Activated CD8-positive, alpha-beta T cell treated with anti-CD3 and anti-CD28 coated beads, Interleukin-2, amount 10 ng/mL, durations not matched to agents 7 days and 5 days (primary cell): ENCODE measurements around the gene FGD4. TPM values are rescaled to one million over a fixed set of nuclear protein-coding genes. Genes with fewer than 3 reads are reported as not detected.
"Not testable (repeated sequence)": the region's sequence is repeated elsewhere in the genome, so short reads cannot be mapped to it uniquely, and the experiment has no call there.

Experiments
- ATAC-seq: fragments of 150-1000 bp; cut with Tn5 transposase; one replicate; pipeline ENCODE4 v1.10.0; 2021; ENCODE audit warnings: moderate library complexity
- CTCF ChIA-PET: fragments of 350-600 bp; sonication (Branson Sonifier 250); formaldehyde crosslinking; loops from one replicate; lab custom pipeline; 2021; ENCODE audit warnings: antibody characterized with exemption; lab: Charles Lee
- POLR2A ChIA-PET: fragments of 350-600 bp; sonication (Branson Sonifier 250); formaldehyde crosslinking; loops from one replicate; lab custom pipeline; 2021; ENCODE audit warnings: antibody characterized with exemption; lab: Charles Lee
- DNase-seq: peaks from one replicate; pipeline ENCODE4 v3.0.0-alpha.2; 2020
- H3K27ac Mint-ChIP-seq: one replicate; pipeline ENCODE4 v1.8.0; 2021; ENCODE audit warnings: mild to moderate bottlenecking, mixed read lengths
- H3K27me3 Mint-ChIP-seq: one replicate; pipeline ENCODE4 v1.8.0; 2021; ENCODE audit warnings: low read depth, mixed read lengths
- H3K36me3 Mint-ChIP-seq: one replicate; pipeline ENCODE4 v1.8.0; 2021; ENCODE audit warnings: low read depth, mixed read lengths
- H3K4me1 Mint-ChIP-seq: one replicate; pipeline ENCODE4 v1.8.0; 2021; ENCODE audit warnings: low read depth, mixed read lengths
- H3K4me3 Mint-ChIP-seq: one replicate; pipeline ENCODE4 v1.8.0; 2021; ENCODE audit warnings: mild to moderate bottlenecking, mixed read lengths
- H3K9me3 Mint-ChIP-seq: one replicate; pipeline ENCODE4 v1.8.0; 2022; ENCODE audit warnings: mixed read lengths; ENCODE audit not compliant: insufficient read depth
- total RNA-seq, 2 experiments: library from RNA; stranded (reverse); gene quantifications; one replicate each; pipeline ENCODE4 v1.2.3, GENCODE V29; 2021

Gene FGD4
- total RNA-seq, 2 experiments from 2014 or later: 0.66 to 0.68 TPM

DNA sequence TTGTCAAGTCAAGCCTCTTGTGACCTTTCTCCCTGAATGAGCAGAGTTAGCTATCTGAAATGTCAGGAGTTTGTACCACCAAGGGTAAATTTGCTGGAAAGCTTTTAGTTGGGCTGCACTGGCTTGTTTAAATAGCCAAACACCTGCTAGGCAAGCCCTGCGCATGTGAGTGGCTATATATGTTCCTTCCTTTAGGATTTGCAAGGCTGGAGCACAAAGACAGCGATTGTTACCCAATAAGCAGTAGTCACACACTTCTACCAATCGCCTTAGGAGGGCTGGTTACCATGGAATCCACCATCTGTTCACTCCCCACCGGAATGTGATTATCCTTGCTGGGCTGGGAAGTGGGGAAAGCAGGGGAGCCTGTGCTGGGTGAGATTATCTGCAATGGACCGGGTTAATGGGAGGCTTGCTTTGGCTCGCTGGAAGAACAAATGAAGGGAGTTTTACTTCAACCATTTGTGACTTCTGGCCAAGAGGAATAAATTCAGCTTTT is 102.5 kb downstream of the FGD4 start:
- DNase-seq (no peak), ATAC-seq (no peak)
- Mint-ChIP-seq H3K36me3 (no peaks in the 10 kb centered on the region), H3K4me1 (peaks cover 7% of the 10 kb centered on the region), H3K9me3 (no peaks in the 10 kb centered on the region), H3K27me3 (peaks cover 4% of the 10 kb centered on the region), H3K4me3 (no peak overlapping the region), H3K27ac (no peak overlapping the region)
- CTCF ChIA-PET: no interaction called here
- POLR2A ChIA-PET: no interaction called here

DNA sequence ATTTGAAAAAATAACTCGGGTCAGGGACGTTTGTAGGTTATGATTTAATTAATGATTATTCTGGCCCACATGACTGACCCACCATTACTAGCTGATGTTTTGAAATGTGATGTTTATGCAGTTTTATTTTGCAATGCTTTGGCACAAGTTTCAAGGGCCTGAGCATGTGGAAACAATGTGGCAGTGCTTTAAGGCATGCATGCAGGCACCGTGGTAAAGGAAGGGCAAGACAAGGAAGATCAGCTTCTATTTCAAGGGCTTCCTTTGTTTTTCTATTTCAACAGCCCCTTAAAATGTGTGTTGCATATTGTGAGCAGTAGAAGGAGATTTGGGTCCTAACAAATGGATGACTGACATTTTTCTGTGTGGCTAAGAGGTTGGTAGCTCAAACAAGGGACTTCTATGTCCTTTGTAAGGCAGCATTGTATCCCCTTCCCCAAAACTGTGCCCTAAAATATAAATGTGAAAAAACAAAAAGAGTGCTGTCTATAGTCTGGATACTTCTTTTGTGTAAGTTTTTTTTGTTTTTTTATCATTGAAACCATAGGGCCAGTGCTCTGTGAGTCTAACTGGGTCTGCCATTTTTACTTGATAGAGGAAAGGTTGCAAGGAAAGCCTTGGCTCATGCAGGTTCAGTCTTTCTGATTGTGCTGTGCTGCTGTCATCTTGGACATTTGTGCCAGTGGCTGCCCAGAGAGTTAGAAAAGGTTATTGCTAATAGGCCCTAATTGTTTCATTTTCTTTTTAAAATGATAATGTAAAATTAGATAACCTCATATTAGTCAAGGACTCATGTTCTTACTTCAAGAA is 103.5 kb downstream of the FGD4 start:
- no peaks in the 10 kb centered on the region for H3K36me3 Mint-ChIP-seq

DNA sequence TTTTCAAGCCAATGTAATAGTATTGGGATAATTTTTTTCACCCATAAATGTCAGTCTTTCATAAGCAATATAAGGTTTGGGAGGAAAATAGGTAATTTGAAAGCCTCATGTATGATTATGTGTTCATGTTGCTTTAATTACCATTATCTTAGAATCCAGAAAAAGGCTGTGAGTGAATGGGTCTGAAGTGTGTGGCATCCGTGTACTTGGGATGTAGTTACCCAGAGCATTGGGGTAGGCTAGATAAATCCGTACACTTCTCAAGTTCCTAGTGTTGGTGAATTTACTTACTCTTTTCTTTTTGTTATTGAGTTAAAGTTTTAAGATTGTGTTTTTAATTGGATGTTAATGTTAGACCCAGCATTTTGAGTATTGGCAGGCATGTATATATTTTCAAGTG is 104.4 kb downstream of the FGD4 start:
- CTCF ChIA-PET: no interaction called here
- no peak for ATAC-seq
- Mint-ChIP-seq H3K9me3 (no peaks in the 10 kb centered on the region), H3K4me3 (no peak overlapping the region), H3K4me1 (no peaks in the 10 kb centered on the region), H3K27ac (no peak overlapping the region), H3K27me3 (peaks cover 8% of the 10 kb centered on the region), H3K36me3 (no peaks in the 10 kb centered on the region)
- POLR2A ChIA-PET: no interaction called here
- DNase-seq: no peak

More for the DNA sequence above, 103.5 kb downstream of the FGD4 start:
- ChIA-PET CTCF (interaction anchor here (0.8 kb wide), 2 partner anchors 19 to 169 kb away, joined by 3 read pairs; no protein-coding TSS in a partner anchor), POLR2A (no interaction called here)
- DNase-seq: no peak
- H3K9me3 Mint-ChIP-seq: no peaks in the 10 kb centered on the region
- H3K27me3 Mint-ChIP-seq: peaks cover 7% of the 10 kb centered on the region
- H3K4me3 Mint-ChIP-seq: no peak overlapping the region
- H3K27ac Mint-ChIP-seq: no peak overlapping the region
- no peak for ATAC-seq
- H3K4me1 Mint-ChIP-seq: peaks cover 3% of the 10 kb centered on the region

DNA sequence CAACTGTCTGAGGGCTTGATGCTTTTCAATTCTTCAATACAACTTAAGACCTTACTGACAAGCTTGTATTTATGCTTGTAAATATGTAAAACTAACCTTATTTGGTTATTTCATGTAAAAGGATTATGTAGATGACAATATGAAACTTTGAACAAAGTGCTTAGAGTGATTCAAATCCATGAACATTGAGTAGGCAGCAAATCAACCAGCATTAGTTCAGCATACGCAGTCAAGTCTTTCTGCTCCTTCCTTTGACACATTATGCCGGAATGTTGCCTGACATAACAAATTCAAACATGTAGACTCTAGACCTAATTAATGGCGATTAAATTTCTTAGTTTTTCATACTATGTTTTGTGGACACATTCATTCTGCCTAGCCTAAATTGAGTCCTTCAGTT is 105.2 kb downstream of the FGD4 start:
- H3K27me3 Mint-ChIP-seq: peaks cover 9% of the 10 kb centered on the region
- POLR2A ChIA-PET: no interaction called here
- ATAC-seq (no peak), DNase-seq (no peak)
- CTCF ChIA-PET: no interaction called here
- H3K4me1 Mint-ChIP-seq: no peaks in the 10 kb centered on the region
- no peaks in the 10 kb centered on the region for H3K9me3 Mint-ChIP-seq
- H3K36me3 Mint-ChIP-seq: no peaks in the 10 kb centered on the region
- no peak overlapping the region for H3K4me3 Mint-ChIP-seq
- no peak overlapping the region for H3K27ac Mint-ChIP-seq

DNA sequence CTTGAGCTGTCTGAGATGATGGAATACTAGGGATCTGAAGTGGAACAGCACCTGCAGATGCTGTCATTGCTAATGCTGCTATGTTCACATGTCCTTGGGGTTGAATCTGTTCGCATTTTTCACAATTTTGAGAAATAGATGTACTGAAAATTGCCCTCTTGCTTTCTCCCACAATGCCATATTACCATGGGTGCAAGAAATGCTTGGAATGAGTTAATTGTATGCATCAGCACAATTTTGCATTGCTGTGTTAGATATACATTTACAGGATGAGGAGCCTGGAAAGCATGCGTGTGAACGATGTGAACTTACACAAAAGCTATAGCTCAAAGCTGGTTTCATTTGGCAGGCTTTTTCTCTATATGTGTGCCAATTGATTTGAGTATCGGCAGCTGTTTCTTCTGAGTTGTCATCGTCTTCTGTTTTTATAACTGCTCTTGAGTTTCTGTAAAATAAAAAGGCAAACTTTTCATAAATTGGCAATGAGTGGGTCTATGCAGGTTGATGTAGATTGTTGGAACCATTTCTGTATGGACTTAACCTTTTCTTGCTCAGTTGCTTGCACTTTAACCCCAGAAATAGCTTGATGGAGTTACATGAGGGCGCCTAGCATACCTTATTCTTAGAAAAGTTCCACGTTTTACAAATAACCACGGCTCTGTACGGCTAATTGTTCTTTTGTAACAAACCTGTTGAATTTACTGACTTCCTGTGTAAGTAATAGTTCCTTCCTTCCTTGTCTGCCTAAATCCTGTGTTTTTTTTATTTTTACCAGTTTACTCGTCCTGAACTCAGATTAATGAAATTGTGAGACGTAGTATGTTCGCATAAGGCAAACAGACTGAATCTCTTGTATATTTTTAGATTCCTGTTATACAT is 105.9 kb downstream of the FGD4 start:
- Mint-ChIP-seq H3K27ac (no peak overlapping the region), H3K4me3 (no peak overlapping the region), H3K36me3 (no peaks in the 10 kb centered on the region), H3K27me3 (peaks cover 11% of the 10 kb centered on the region), H3K9me3 (no peaks in the 10 kb centered on the region), H3K4me1 (no peaks in the 10 kb centered on the region)
- ChIA-PET CTCF (no interaction called here), POLR2A (no interaction called here)
- no peak for ATAC-seq
- DNase-seq: no peak

DNA sequence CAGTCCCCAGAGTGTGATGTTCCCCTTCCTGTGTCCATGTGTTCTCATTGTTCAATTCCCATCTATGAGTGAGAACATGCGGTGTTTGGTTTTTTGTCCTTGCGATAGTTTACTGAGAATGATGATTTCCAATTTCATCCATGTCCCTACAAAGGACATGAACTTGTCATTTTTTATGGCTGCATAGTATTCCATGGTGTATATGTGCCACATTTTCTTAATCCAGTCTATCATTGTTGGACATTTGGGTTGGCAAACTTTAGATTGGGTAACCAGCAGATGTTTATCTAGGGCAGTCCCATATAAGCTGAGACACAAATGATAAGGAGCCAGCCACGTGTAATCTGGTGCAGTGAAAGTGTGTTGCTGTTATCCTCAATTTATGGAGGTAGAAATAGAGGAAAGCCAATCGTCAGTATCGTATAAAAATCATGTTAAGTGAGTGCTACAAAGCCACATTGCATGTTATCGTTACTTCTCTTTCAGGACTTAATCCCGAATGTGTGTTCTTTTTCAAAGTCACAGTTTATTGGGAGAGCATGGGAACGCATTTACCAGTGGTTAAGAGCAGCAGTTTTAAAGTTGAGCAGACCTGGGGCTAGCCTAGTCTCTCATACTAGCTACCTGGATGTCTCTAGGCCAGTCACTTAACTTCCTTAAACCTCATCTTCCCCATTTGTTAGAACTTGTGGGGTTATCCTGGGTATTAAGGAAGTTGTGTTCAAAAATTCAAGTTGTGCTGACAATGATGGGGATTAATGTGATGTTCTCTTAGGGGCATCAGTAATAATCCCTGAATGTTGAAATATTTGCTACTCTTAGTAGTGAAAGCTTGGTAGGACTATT is 108.0 kb downstream of the FGD4 start:
- POLR2A ChIA-PET, CTCF ChIA-PET, H3K9me3 Mint-ChIP-seq, DNase-seq, H3K36me3 Mint-ChIP-seq, H3K4me1 Mint-ChIP-seq, H3K27ac Mint-ChIP-seq, H3K4me3 Mint-ChIP-seq, ATAC-seq: not testable (repeated sequence)
- peaks cover 16% of the 10 kb centered on the region for H3K27me3 Mint-ChIP-seq

DNA sequence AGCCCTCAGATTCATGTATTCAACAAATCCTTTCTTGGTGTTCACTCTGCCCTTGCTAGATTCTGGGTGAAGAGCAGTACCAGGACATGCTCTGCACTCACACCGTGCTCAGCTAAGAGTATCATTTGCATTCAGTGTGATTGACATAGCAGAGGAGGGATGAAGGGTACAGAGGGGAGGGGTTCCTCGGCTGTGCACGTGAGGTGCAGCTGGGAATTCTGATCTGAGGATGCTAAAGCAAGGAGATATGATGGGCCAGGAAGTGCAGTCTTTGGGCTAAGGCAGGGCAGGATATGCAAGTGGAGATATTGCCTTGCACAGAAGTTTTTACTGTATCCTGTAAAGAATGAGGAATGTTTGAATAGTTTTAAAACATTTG is 108.6 kb downstream of the FGD4 start:
- peaks cover 16% of the 10 kb centered on the region for H3K27me3 Mint-ChIP-seq
- H3K4me1 Mint-ChIP-seq: no peaks in the 10 kb centered on the region
- DNase-seq: no peak
- POLR2A ChIA-PET: no interaction called here
- no peaks in the 10 kb centered on the region for H3K36me3 Mint-ChIP-seq
- no peak overlapping the region for H3K27ac Mint-ChIP-seq
- no peak for ATAC-seq
- no peaks in the 10 kb centered on the region for H3K9me3 Mint-ChIP-seq
- CTCF ChIA-PET: no interaction called here
- no peak overlapping the region for H3K4me3 Mint-ChIP-seq

DNA sequence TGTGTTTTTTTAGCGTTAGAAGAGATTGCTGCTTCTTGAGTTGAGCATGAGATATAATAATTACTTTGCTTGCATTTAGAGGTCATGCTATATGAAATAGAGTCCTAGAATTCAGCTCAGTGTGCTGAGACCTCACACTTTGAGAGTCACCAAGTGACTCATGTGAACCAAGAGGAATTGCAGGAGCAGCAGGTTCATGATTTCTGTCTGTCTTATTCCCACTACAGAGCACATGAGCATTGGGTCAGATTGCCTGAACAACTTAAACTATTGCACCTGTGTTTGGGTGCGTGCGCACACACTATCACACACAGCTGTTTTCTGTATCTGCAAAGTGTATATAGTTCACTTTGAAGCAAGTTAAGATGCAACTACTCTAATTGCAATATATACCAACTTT is 109.3 kb downstream of the FGD4 start:
- ChIA-PET CTCF (no interaction called here), POLR2A (no interaction called here)
- Mint-ChIP-seq H3K9me3 (no peaks in the 10 kb centered on the region), H3K4me1 (no peaks in the 10 kb centered on the region), H3K4me3 (no peak overlapping the region), H3K27ac (no peak overlapping the region), H3K36me3 (no peaks in the 10 kb centered on the region), H3K27me3 (peaks cover 20% of the 10 kb centered on the region)
- DNase-seq (no peak), ATAC-seq (no peak)

DNA sequence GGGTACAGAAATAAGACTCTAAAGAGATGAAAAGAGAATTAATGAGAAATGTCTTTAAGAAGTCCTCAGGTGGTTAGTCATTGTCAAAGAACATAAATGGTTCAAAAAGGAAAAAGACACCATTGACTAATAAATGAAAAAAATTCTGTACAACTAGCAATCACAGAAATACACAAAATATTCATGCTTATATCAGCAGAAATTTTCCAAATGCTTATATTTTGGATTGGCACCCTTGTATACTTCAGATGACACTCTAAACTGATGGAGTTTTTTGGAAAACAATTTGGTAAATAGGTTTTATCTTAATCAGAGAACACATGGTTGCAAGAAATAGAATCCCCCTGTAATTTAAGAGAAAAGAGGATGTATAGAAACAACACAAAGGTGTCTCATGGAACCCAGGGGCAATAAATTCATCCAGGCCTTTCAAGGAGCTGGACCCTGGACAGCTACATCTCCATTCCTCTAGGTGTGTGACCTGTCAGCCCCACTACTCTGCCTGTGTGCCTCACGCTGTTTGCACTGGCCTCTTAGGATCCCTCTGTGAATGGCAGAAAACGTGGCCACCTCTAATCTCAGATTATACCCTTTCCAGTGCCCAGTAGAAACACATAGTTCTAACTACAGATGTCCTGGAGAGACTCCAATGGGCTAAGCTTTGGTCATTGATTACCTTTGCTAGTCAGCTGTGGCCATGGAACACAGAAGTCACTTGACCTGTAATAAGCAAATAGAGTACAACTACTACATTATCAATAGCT is 110.2 kb downstream of the FGD4 start:
- no peaks in the 10 kb centered on the region for H3K36me3 Mint-ChIP-seq
- H3K27me3 Mint-ChIP-seq: peaks cover 23% of the 10 kb centered on the region
- ATAC-seq: no peak
- no peaks in the 10 kb centered on the region for H3K4me1 Mint-ChIP-seq
- no peak for DNase-seq
- ChIA-PET POLR2A (no interaction called here), CTCF (no interaction called here)
- no peak overlapping the region for H3K4me3 Mint-ChIP-seq
- no peaks in the 10 kb centered on the region for H3K9me3 Mint-ChIP-seq
- no peak overlapping the region for H3K27ac Mint-ChIP-seq

DNA sequence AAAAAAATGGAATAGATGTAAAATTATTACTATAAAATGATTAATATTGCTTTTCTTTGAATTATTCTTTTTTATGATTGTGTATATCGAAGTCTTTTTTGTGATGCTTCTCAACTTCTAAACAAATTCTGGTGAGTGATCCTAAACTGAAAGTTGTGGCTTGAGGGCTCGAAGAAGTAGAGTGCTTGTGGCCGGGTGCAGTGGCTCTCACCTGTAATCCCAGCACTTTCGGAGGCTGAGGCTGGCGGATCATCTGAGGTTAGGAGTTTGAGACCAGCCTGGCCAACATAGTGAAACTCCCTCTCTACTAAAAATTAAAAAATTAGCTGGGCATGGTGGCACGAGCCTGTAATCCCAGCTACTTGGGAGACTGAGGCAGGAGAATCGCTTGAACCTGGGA is 112.6 kb downstream of the FGD4 start:
- ATAC-seq, H3K36me3 Mint-ChIP-seq, DNase-seq, POLR2A ChIA-PET, H3K4me1 Mint-ChIP-seq, H3K4me3 Mint-ChIP-seq, H3K9me3 Mint-ChIP-seq, H3K27ac Mint-ChIP-seq: not testable (repeated sequence)
- peaks cover 23% of the 10 kb centered on the region for H3K27me3 Mint-ChIP-seq
- CTCF ChIA-PET: interaction anchor here (2.1 kb wide), 1 partner anchor 159 kb away, joined by 9 read pairs; no protein-coding TSS in a partner anchor

DNA sequence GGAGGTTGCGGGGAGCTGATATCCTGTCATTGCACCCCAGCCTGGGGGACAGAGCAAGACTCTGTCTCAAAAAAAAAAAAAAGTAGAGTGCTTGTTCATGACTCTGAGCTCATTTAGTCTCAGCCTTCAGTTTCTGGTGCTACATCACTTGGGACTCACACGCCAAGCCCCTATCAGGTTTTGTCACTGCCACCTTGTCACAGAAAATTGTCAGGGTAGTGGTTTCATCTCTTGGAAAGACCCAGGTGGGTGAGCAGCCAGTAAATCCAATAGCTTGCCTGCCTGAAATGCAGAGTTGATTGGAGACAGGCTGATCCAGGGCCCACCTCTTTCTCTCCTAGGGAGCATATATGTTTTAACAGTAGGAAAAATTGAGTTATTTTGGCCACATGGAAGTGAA is 113.0 kb downstream of the FGD4 start:
- Mint-ChIP-seq H3K27me3 (peaks cover 21% of the 10 kb centered on the region), H3K9me3 (no peaks in the 10 kb centered on the region), H3K4me3 (no peak overlapping the region), H3K27ac (no peak overlapping the region), H3K4me1 (no peaks in the 10 kb centered on the region), H3K36me3 (no peaks in the 10 kb centered on the region)
- ATAC-seq (no peak), DNase-seq (no peak)
- CTCF ChIA-PET: interaction anchor here (2.1 kb wide), 1 partner anchor 159 kb away, joined by 9 read pairs; no protein-coding TSS in a partner anchor
- POLR2A ChIA-PET: no interaction called here
